Measurements from ENCODE around the gene TARDBP.
"Not testable (repeated sequence)": the region's sequence is repeated elsewhere in the genome, so short reads cannot be mapped to it uniquely, and the experiment has no call there.

TARDBP gene

DNA sequence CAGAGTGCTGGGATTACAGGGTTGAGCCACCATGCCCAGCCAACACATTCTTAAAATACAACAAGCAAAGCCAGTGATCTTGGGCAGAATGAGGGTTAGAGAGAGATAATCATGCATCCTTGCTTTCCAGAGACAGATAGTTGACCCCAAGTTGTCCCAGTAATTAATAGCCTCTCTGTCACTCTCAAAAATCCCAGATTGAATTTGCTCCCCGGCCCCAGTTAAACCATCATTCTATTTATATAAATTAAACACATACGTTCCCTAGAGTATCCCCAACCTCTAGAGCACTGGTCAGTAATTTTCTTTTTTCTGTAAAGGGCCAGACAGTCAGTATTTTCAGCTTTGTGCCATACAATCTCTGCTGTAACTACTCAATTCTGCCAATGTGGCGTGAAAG, 16.4 kb upstream of the TARDBP start:
- no peak for DNase-seq

DNA sequence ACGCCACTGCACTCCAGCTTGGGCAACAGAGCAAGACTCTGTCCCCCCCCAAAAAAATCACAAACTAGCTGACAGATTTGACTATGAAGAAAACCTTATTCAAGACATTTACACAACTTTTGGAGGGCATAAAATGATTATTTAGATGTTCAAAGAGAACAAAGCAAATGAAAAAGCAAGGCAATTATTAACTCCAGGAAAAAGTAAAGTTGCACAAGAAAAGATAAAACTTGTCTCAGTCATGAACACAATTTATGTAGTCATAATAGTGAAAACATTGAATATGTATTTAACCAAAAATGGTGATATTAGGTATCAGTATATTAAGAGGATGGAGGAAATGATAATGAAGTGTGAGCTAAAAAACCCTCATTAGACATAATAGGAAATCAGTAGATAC, 11.9 kb upstream of the TARDBP start:
- no peak for DNase-seq

- DNase-seq = no peak
Observed at GRCh38 chr1:11013160-11013531, 692 bp downstream of the TARDBP start.

DNA sequence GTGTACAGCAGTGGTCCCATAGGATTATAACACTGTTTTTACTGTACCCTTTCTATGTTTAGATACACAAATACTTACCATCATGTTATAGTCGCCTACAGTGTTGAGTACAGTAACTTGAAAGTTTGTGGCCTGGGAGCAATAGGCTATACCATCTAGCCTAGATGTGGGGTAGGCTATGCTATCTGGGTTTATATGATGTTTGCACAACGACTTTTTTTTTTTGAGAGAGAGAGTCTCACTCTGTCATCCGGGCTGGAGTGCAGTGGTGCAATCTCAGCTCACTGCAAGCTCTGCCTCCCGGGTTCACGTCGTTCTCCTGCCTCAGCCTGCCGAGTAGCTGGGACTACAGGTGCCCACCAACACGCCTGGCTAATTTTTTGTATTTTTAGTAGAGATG, 6.9 kb downstream of the TARDBP start:
- DNase-seq = not testable (repeated sequence)

DNA sequence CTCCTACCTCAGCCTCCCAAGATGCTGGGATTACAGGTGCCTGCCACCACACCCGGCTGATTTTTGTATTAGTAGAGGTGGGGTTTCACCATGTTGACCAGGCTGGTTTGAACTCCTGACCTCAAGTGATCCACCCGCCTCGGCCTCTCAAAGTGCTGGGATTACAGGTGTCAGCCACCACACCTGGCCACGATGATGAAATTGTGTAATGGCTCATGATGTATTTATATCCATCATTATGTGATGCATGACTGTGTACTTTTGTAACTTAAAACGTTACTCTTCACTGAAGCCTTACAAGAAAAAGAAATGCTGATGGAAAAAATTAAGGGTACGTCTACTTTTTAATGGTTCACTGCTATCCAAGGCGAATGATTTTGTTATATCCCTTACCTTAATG, 7.5 kb downstream of the TARDBP start:
- no peak for DNase-seq

- DNase-seq = no peak
Observed at GRCh38 chr1:11023201-11023600, 10.7 kb downstream of the TARDBP start.

DNA sequence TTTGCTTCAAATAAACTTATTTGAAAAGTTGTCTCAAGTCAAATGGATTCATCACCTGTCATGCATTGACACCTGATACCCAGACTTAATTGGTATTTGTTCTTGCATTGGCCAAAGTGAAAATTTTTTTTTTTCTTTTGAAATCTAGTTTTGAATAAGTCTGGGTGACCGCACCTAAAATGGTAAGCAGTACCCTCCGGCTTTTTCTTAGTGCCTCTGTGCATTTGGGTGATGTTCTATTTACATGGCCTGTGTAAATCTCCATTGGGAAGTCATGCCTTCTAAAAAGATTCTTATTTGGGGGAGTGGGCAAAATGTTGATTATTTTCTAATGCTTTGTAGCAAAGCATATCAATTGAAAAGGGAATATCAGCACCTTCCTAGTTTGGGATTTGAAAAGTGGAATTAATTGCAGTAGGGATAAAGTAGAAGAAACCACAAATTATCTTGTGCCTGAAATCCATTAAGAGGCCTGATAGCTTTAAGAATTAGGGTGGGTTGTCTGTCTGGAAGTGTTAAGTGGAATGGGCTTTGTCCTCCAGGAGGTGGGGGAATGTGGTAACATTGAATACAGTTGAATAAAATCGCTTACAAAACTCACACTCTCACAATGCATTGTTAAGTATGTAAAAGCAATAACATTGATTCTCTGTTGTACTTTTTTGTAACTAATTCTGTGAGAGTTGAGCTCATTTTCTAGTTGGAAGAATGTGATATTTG, 11.9 kb downstream of the TARDBP start:
- no peak for DNase-seq

- DNase-seq = no peak
Observed at GRCh38 chr1:11024874-11025203, 12.4 kb downstream of the TARDBP start.

DNA sequence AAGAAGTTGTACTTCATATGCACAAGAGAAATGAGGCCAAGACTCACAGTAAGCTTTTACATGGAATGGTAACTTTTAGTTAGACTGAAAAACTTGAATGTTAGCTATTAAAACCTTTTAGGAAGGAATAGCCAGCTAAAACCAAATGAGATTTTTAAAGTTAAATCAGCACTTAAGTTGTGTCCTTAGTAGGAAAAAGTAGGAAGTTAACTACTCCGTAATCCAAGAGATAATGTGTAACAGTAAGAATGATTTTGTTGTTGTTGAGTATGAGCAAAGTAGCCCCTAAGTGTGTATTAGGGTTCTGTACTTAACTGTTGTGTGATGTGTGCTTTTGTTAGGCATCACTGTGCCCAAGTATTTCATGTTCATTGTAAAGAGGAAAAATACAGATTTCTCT, 13.2 kb downstream of the TARDBP start:
- no peak for DNase-seq

- DNase-seq = peak; percentile 7
Observed at GRCh38 chr1:11026052-11026451, 13.6 kb downstream of the TARDBP start.

DNA sequence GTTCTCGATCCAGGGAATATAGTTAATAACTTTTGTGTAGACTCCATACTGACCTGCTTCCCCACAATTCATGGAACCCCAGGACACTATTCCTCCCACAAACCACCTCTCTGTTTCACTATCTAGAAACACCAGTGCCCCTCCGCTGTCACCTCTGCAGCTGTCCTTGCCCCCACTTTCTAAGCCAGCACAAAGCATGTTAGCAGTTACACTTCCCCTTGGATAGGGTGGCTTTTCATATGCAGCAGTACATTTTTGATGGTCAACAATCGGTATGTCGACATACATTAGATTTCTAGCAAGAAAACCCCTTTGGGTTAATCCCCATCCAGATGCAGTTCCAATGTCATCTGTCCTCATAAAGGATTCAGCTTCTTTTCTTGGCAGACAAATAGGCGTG, 14.4 kb downstream of the TARDBP start:
- DNase-seq = no peak

GRCh38 chr1:11027316-11027715, 14.9 kb downstream of the TARDBP start:
- DNase-seq = no peak

DNA sequence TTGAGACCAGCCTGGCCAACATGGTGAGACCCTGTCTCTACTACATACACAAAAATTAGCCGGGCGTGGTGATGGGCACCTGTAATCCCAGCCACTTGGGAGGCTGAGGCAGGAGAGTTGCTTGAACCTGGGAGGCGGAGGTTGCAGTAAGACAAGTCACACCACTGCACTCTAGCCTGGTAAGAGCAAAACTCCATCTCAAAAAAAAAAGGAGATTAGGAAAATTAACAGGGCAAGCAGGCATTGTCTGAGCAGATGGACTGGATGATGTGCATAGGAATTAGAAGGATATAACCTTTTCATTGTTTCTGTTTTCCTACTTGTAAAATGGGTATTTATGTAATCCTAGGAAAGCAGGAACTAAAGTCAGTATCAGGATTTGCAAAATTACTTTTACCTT, 15.6 kb downstream of the TARDBP start:
- DNase-seq = no peak

GRCh38 chr1:11030865-11031264, 18.4 kb downstream of the TARDBP start:
- DNase-seq = no peak

GRCh38 chr1:11031624-11032262, 19.3 kb downstream of the TARDBP start:
- no peak for DNase-seq

DNA sequence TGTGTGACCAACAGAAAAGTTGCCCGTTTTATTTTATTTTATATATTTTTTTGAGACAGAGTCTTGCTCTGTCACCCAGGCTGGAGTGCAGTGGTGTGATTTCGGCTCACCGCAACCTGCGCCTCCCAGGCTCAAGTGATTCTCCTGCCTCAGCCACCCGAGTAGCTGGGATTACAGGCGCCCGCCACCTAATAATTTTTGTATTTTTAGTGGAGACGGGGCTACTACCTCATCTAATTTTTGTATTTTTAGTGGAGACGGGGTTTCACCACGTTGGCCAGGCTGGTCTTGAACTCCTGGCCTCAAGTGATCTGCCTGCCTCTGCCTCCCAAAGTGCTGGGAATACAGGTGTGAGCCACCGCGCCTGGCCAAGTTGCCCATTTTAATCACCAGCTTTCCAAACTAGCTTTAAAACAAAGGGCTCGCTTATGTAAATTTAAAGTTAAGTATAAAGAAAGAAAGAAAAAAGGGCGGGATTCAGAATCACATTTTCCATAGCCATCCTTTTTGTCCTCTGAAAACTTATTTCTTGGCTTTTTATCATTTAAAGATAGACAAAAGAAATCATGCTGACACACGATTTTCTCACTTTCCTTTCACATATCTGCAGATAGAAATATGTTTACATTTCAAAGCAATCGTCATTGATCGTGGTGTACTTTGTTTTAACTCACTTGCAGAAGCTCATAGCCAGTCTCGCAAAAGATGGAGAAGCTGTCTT, 24.7 kb downstream of the TARDBP start:
- not testable (repeated sequence) for DNase-seq

- DNase-seq = peak; percentile 88
Observed at GRCh38 chr1:11037740-11038182, 25.3 kb downstream of the TARDBP start.

- DNase-seq = no peak
Observed at GRCh38 chr1:11039351-11040104, 27.1 kb downstream of the TARDBP start.

- not testable (repeated sequence) for DNase-seq
Observed at GRCh38 chr1:11040105-11040429, 27.6 kb downstream of the TARDBP start.

DNA sequence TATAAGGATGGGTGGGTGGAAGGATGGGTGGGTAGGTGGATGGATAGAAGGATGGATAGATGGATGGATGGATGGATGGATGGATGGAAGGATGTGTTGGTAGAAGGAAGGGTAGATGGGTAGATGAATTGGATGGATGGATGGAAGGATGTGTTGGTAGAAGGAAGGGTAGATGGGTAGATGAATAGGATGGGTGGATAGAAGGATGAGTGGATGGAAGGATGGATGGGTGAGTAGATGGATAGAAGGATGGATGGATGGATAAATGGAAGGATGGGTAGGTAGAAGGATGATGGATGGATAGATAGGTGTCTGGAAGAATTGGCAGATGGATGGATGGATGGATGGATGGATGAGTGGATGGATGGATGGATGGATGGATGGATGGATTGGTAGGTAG, 28.6 kb downstream of the TARDBP start:
- DNase-seq = no peak

GRCh38 chr1:11042065-11042464, 29.6 kb downstream of the TARDBP start:
- DNase-seq = no peak

GRCh38 chr1:11042995-11043874, 30.8 kb downstream of the TARDBP start:
- no peak for DNase-seq

Data from NCI-H1105 treated with DMSO at 0.1 percent for 48 hours (cell line).